SK-N-SH treated with all-trans-retinoic acid at 6 μM for 48 hours (cell line): ENCODE measurements around the gene PDE1C.

ENCODE experiments used
- ATAC-seq: fragments of 200-7000 bp; cut with Tn5 transposase; 3 replicates; pipeline ENCODE4 v1.9.1; 2020; ENCODE audit warnings: mild to moderate bottlenecking, moderate library complexity
- ARNTL ChIP-seq: fragments of 450-650 bp; formaldehyde crosslinking; IDR thresholded peaks from 2 replicates; pipeline ENCODE4 v1.5.0; 2020; ENCODE audit warnings: low read depth, mild to moderate bottlenecking, moderate library complexity, borderline replicate concordance
- CSRNP3 ChIP-seq: fragments of 250-450 bp; sonication (Bioruptor Pico); IDR thresholded peaks from 2 replicates; pipeline ENCODE4 v1.5.1; 2021; ENCODE audit warnings: mild to moderate bottlenecking, moderate library complexity
- ESRRG ChIP-seq: fragments of 250-450 bp; sonication (Bioruptor Pico); IDR thresholded peaks from 2 replicates; pipeline ENCODE4 v1.6.1; 2021; ENCODE audit warnings: mild to moderate bottlenecking
- GLIS3 ChIP-seq: fragments of 250-450 bp; sonication (Bioruptor Pico); IDR thresholded peaks from 2 replicates; pipeline ENCODE4 v1.5.0; 2020; ENCODE audit warnings: mild to moderate bottlenecking, moderate library complexity
- OSR1 ChIP-seq: fragments of 250-450 bp; sonication (Bioruptor Pico); IDR thresholded peaks from 2 replicates; pipeline ENCODE4 v1.8.0; 2022; ENCODE audit warnings: moderate library complexity, mild to moderate bottlenecking, inconsistent platforms
- PATZ1 ChIP-seq: fragments of 250-450 bp; sonication (Bioruptor Pico); IDR thresholded peaks from 2 replicates; pipeline ENCODE4 v1.8.0; 2020; ENCODE audit warnings: mild to moderate bottlenecking, moderate library complexity, borderline replicate concordance
- PPARA ChIP-seq: fragments of 250-450 bp; sonication (Bioruptor Pico); IDR thresholded peaks from 2 replicates; pipeline ENCODE4 v1.5.0; 2020; ENCODE audit warnings: mild to moderate bottlenecking, borderline replicate concordance
- RARB ChIP-seq: fragments of 250-450 bp; sonication (Bioruptor Pico); IDR thresholded peaks from 2 replicates; pipeline ENCODE4 v1.8.0; 2021; ENCODE audit warnings: mild to moderate bottlenecking, moderate library complexity
- SNAI2 ChIP-seq: fragments of 250-450 bp; sonication (Bioruptor Pico); IDR thresholded peaks from 2 replicates; pipeline ENCODE4 v1.5.0; 2020; ENCODE audit warnings: mild to moderate bottlenecking, moderate library complexity
- TCF4 ChIP-seq: fragments of 250-450 bp; sonication (Bioruptor Pico); IDR thresholded peaks from 2 replicates; pipeline ENCODE4 v1.8.0; 2021; ENCODE audit warnings: mild to moderate bottlenecking, moderate library complexity, borderline replicate concordance
- TOX ChIP-seq: fragments of 250-450 bp; sonication (Bioruptor Pico); IDR thresholded peaks from 2 replicates; pipeline ENCODE4 v1.8.0; 2021; ENCODE audit warnings: mild to moderate bottlenecking, moderate library complexity, borderline replicate concordance
- TSHZ2 ChIP-seq: fragments of 250-450 bp; sonication (Bioruptor Pico); IDR thresholded peaks from 2 replicates; pipeline ENCODE4 v1.5.0; 2020; ENCODE audit warnings: mild to moderate bottlenecking, moderate library complexity
- ZC3H10 ChIP-seq: fragments of 250-450 bp; sonication (Bioruptor Pico); IDR thresholded peaks from 2 replicates; pipeline ENCODE4 v1.5.1; 2021; ENCODE audit warnings: mild to moderate bottlenecking, moderate library complexity
- ZFP3 ChIP-seq: fragments of 250-450 bp; sonication (Bioruptor Pico); IDR thresholded peaks from 2 replicates; pipeline ENCODE4 v1.5.0; 2020; ENCODE audit warnings: mild to moderate bottlenecking, moderate library complexity
- ZFP30 ChIP-seq: fragments of 450-650 bp; formaldehyde crosslinking; IDR thresholded peaks from 2 replicates; pipeline ENCODE4 v1.5.0; 2022; ENCODE audit warnings: mild to moderate bottlenecking, moderate library complexity
- ZNF565 ChIP-seq: fragments of 450-650 bp; formaldehyde crosslinking; conservative IDR thresholded peaks from 2 replicates; pipeline ENCODE4 v1.5.0; 2020; ENCODE audit warnings: low read depth, mild to moderate bottlenecking, moderate library complexity
- ZNF70 ChIP-seq: fragments of 450-650 bp; formaldehyde crosslinking; IDR thresholded peaks from 2 replicates; pipeline ENCODE4 v1.5.0; 2020; ENCODE audit warnings: mild to moderate bottlenecking, moderate library complexity
- ZNF8 ChIP-seq: fragments of 450-650 bp; formaldehyde crosslinking; IDR thresholded peaks from 2 replicates; pipeline ENCODE4 v1.5.0; 2020; ENCODE audit warnings: mild to moderate bottlenecking, moderate library complexity
- TF ChIP-seq, protein P1 (sequence below): fragments of 250-450 bp; sonication (Bioruptor Pico); IDR thresholded peaks from 2 replicates; pipeline ENCODE4 v1.8.0; 2021; ENCODE audit warnings: low read depth, mild to moderate bottlenecking, moderate library complexity, borderline replicate concordance
- TF ChIP-seq, protein P2 (sequence below): fragments of 250-450 bp; sonication (Bioruptor Pico); IDR thresholded peaks from 2 replicates; pipeline ENCODE4 v1.5.1; 2020; ENCODE audit warnings: low read depth, mild to moderate bottlenecking, moderate library complexity

Gene PDE1C

GRCh38 chr7:32051128-32051527 is 19.1 kb downstream of the PDE1C start:
- no peak for TF ChIP-seq ZFP30 (CRISPR knock-in tag)
- TF ChIP-seq RARB: no peak
- no peak for TF ChIP-seq ZNF565 (CRISPR knock-in tag)
- no peak for TF ChIP-seq CSRNP3 (CRISPR knock-in tag)
- TF ChIP-seq PATZ1 (CRISPR knock-in tag): no peak
- TF ChIP-seq, protein P1, sequence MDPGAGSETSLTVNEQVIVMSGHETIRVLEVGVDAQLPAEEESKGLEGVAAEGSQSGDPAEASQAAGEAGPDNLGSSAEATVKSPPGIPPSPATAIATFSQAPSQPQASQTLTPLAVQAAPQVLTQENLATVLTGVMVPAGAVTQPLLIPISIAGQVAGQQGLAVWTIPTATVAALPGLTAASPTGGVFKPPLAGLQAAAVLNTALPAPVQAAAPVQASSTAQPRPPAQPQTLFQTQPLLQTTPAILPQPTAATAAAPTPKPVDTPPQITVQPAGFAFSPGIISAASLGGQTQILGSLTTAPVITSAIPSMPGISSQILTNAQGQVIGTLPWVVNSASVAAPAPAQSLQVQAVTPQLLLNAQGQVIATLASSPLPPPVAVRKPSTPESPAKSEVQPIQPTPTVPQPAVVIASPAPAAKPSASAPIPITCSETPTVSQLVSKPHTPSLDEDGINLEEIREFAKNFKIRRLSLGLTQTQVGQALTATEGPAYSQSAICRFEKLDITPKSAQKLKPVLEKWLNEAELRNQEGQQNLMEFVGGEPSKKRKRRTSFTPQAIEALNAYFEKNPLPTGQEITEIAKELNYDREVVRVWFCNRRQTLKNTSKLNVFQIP (CRISPR knock-in tag): no peak
- no peak for TF ChIP-seq ARNTL
- TF ChIP-seq ZNF8 (CRISPR knock-in tag): no peak
- no peak for TF ChIP-seq ZC3H10 (CRISPR knock-in tag)
- TF ChIP-seq TOX (CRISPR knock-in tag): no peak
- no peak for TF ChIP-seq ZFP3
- no peak for ATAC-seq

GRCh38 chr7:32049599-32049998 is 20.6 kb downstream of the PDE1C start:
- ATAC-seq: no peak
- no peak for TF ChIP-seq ZC3H10 (CRISPR knock-in tag)
- TF ChIP-seq OSR1: no peak
- no peak for TF ChIP-seq CSRNP3 (CRISPR knock-in tag)
- no peak for TF ChIP-seq ZNF70 (CRISPR knock-in tag)
- no peak for TF ChIP-seq ZFP30 (CRISPR knock-in tag)
- TF ChIP-seq PPARA: no peak
- TF ChIP-seq, protein P1 (CRISPR knock-in tag): no peak
- TF ChIP-seq RARB: no peak
- TF ChIP-seq GLIS3: no peak
- TF ChIP-seq ARNTL: no peak
- no peak for TF ChIP-seq ESRRG (CRISPR knock-in tag)
- TF ChIP-seq, all 23 proteins: peak for 0

DNA sequence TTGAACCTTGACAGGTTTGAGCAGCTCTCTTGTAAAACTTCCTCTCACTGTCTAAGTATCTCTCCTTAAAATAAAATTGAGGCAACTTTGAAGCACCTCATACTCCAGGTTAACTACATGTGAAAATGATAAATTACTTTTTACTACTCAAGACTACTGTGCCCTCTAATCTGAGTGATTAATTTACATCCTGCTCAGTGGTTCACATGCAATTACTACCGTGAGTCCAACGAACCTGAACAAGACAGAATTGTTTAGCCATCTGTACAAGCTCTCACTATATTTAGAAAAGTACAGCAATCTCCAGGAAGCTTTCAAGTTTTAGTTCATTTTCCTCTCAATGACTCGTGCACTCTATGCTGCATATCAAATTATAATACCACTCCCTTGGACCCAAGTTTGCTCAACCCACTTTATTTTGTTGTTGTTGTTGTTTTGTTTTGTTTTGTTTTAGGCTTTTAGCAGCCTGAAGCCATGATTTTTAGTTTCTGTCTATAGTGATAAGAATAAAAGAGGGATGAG is 21.2 kb downstream of the PDE1C start:
- ATAC-seq: no peak; the same call in 2 of the 3 replicates
- TF ChIP-seq, protein P2, sequence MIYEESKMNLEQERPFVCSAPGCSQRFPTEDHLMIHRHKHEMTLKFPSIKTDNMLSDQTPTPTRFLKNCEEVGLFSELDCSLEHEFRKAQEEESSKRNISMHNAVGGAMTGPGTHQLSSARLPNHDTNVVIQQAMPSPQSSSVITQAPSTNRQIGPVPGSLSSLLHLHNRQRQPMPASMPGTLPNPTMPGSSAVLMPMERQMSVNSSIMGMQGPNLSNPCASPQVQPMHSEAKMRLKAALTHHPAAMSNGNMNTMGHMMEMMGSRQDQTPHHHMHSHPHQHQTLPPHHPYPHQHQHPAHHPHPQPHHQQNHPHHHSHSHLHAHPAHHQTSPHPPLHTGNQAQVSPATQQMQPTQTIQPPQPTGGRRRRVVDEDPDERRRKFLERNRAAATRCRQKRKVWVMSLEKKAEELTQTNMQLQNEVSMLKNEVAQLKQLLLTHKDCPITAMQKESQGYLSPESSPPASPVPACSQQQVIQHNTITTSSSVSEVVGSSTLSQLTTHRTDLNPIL (CRISPR knock-in tag): no peak
- TF ChIP-seq ZNF8 (CRISPR knock-in tag): no peak
- no peak for TF ChIP-seq OSR1
- no peak for TF ChIP-seq CSRNP3 (CRISPR knock-in tag)
- no peak for TF ChIP-seq PPARA
- no peak for TF ChIP-seq ARNTL
- no peak for TF ChIP-seq ZC3H10 (CRISPR knock-in tag)
- TF ChIP-seq, protein P1 (CRISPR knock-in tag): no peak
- TF ChIP-seq SNAI2 (CRISPR knock-in tag): no peak
- TF ChIP-seq TSHZ2 (CRISPR knock-in tag): no peak
- TF ChIP-seq TCF4: no peak
- TF ChIP-seq ZFP3: no peak
- no peak for TF ChIP-seq ZNF565 (CRISPR knock-in tag)
